Neuron (in vitro differentiated cells): ENCODE results near the gene OR4E1.
"Not testable (repeated sequence)": the region's sequence is repeated elsewhere in the genome, so short reads cannot be mapped to it uniquely, and the experiment has no call there.

ENCODE experiments used
- H2AFZ ChIP-seq: one replicate; pipeline ENCODE4 v1.6.1; 2013; ENCODE audit warnings: low read depth, mild to moderate bottlenecking, inconsistent platforms, low read length, moderate library complexity
- H3K27me3 ChIP-seq: one replicate; pipeline ENCODE4 v1.6.1; 2013; ENCODE audit warnings: low read length; ENCODE audit not compliant: insufficient read depth
- H3K36me3 ChIP-seq: one replicate; pipeline ENCODE4 v1.6.1; 2013; ENCODE audit warnings: low read length; ENCODE audit not compliant: insufficient read depth
- H3K4me1 ChIP-seq: one replicate; pipeline ENCODE4 v1.6.1; 2013; ENCODE audit warnings: low read length; ENCODE audit not compliant: insufficient read depth
- H3K4me3 ChIP-seq: 2 replicates; pipeline ENCODE4 v1.5.1; 2013; ENCODE audit warnings: mild to moderate bottlenecking, low read length, moderate library complexity
- H3K9me3 ChIP-seq: one replicate; pipeline ENCODE4 v1.6.1; 2013; ENCODE audit warnings: low read length

Gene OR4E1

GRCh38 chr14:21634840-21635239 lies 38.8 kb downstream of the OR4E1 start, which contains the start of gene OR10G2:
TSS of gene OR10G2 (minus strand) at chr14:21634940. CDS start at chr14:21634842, 98 bp downstream.
- Histone ChIP-seq H2AFZ (no peak within 1 kb of the TSS), H3K36me3 (no peaks in the 10 kb centered on the region), H3K4me3 (no peak within 1 kb of the TSS), H3K27me3 (no peaks in the 10 kb centered on the region), H3K9me3 (no peaks in the 10 kb centered on the region), H3K4me1 (no peaks in the 10 kb centered on the region)

DNA sequence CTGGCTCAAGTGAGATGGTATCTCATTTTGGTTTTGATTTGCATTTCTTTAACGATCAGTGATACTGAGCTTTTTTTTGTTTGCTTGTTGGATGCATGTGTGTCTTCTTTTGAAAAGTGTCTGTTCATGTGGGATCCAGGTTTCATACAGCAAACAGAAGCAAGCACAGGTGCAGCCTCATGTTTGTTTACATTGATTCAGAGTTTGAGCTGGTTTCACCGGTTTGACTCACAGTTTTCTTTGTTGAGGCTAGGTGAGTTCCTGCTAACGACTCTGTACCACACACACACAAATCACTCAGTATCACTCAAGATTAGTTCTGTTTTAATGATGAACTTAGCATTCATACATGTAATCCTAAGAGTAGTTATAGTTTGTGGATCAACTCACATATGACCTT lies 42.5 kb downstream of the OR4E1 start:
- Histone ChIP-seq H3K4me1 (no peaks in the 10 kb centered on the region), H3K9me3 (no peaks in the 10 kb centered on the region), H3K27me3 (no peaks in the 10 kb centered on the region), H2AFZ (no peak overlapping the region), H3K4me3 (no peak overlapping the region), H3K36me3 (no peaks in the 10 kb centered on the region)

- H3K36me3 ChIP-seq, H3K9me3 ChIP-seq, H3K4me3 ChIP-seq: not testable (repeated sequence)
Measured at GRCh38 chr14:21630503-21630902, 43.1 kb downstream of the OR4E1 start.

DNA sequence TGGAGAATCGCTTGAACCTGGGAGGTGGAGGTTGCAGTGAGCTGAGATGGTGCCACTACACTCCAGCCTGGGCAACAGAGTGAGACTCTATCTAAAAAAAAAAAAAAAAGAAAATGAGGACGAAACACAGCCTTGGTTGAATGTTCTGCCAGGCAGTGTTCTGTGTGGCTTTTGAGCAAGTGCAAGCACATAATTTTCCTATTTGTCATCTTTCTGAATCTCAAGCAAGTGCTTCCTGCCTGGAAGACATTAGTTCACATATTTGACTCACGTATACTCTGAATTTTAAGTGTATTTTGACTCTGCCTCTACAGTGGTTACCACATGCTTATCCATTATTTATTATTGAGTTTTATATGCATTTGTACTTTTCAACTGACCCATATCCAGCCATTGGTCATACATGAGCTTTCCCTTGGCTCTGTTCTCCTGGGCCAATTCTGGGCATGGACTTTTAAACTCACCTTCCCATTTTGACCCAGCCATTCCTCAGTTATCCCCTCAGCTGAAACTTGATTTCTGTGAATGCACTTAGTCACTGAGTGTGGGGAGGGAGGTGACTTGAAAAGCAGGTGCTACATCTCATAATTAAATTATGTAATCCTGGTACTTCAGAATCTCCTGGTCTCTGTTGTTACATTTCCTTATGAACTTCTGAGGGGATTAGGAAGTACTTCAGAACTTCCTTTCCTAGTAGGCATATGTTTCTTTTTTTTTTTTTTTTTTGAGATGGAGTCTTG lies 47.0 kb downstream of the OR4E1 start:
- no peak overlapping the region for H3K4me3 ChIP-seq
- no peak overlapping the region for H2AFZ ChIP-seq
- no peaks in the 10 kb centered on the region for H3K4me1 ChIP-seq
- H3K9me3 ChIP-seq: no peaks in the 10 kb centered on the region
- H3K27me3 ChIP-seq: no peaks in the 10 kb centered on the region
- H3K36me3 ChIP-seq: no peaks in the 10 kb centered on the region

More at GRCh38 chr14:21630503-21630902, 43.1 kb downstream of the OR4E1 start:
- not testable (repeated sequence) for H3K27me3 ChIP-seq, H3K4me1 ChIP-seq, H2AFZ ChIP-seq
